LNCaP clone FGC (cell line): Measurements from ENCODE around the gene FAM50B.

Source experiments
- DNase-seq: peaks from one replicate; pipeline ENCODE4 v3.0.0-alpha.2; 2011; ENCODE audit warnings: low read depth
- H3K4me3 ChIP-seq: 2 replicates; pipeline ENCODE4 v1.5.1; 2011; ENCODE audit warnings: mild to moderate bottlenecking, low read depth, low read length, control low read depth
- CTCF ChIP-seq: IDR thresholded peaks from 2 replicates; pipeline ENCODE4 v1.5.1; 2012; ENCODE audit warnings: mild to moderate bottlenecking; ENCODE audit not compliant: control insufficient read depth, insufficient read depth; ENCODE audit errors: extremely low read depth

FAM50B gene

GRCh38 chr6:3848380-3848779 is 793 bp upstream of the FAM50B start:
- no peak for TF ChIP-seq CTCF
- peak overlapping the region; percentile 51; the same call in 1 of the 2 replicates for H3K4me3 ChIP-seq
- DNase-seq = no peak

- no peak for TF ChIP-seq CTCF
- no peak for DNase-seq
- peak overlapping the region; percentile 51 for H3K4me3 ChIP-seq
These were observed 693 bp downstream of the FAM50B start for GRCh38 chr6:3849681-3850450.

- H3K4me3 ChIP-seq = no peak overlapping the region
- TF ChIP-seq CTCF = no peak
- no peak for DNase-seq
These were observed 1.5 kb downstream of the FAM50B start for GRCh38 chr6:3850451-3851203.

- H3K4me3 ChIP-seq = no peak overlapping the region
- TF ChIP-seq CTCF = no peak
- DNase-seq = no peak
These were observed 2.7 kb downstream of the FAM50B start for GRCh38 chr6:3851839-3852238.

GRCh38 chr6:3852391-3852790 is 3.2 kb downstream of the FAM50B start:
- no peak overlapping the region for H3K4me3 ChIP-seq
- DNase-seq = no peak
- no peak for TF ChIP-seq CTCF

GRCh38 chr6:3855866-3856265 is 6.7 kb downstream of the FAM50B start:
- no peak for DNase-seq
- no peak for TF ChIP-seq CTCF
- H3K4me3 ChIP-seq = no peak overlapping the region
